Hematopoietic multipotent progenitor cell treated with erythropoietin and hydrocortisone succinate and interleukin-3 and kit ligand, for 8 days (in vitro differentiated cells): ENCODE data around the gene SCD5.

Source experiments
- DNase-seq: peaks from one replicate; pipeline ENCODE4 v3.0.0-alpha.2; 2015

The SCD5 gene

DNA sequence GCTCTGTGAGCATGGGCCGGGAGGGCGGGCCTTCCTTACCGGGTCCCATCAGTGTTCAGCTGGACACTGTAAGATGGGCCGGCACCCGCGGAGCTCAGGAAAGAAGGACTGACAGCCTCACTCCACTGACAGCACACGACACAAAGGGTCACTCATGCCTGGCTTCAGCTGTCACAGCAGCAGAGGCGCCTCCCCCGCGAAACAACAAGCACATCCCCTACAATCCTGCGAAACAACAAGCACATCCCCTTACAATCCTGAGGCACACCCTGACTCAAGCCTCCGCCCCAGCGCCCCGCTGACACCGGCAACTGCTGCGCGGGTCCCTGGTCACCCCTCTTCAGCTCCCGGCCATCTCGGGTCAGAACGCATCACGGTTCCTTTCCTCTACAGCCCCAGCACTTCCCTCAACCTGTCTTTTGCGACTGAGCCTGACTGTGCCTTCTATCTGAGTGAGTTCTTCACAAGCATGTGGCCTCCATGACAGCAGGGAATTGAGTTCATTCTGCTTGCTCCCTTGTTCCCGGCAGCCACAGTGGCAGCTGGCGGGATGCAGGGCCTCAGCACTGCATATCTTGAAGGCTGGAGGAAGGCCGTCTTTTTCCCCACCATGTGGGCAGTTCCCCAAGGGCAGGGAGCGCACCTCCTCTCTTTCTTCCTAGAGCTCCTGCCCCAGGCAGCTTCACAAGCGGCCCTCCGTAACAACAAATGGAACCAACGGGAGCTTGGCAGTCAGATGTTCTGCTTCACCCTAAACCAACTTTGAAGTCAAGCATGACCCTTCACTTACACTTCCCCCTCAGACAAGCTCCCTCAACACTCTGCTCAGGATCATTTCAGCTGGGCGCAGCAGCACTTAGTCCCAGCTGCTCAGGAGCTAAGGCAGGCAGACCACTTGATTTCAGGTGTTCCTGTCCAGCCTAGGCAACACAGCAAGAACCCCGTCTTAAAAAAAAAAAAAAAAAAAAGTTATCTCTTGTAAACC is 39.6 kb downstream of the SCD5 start:
- no peak for DNase-seq

DNA sequence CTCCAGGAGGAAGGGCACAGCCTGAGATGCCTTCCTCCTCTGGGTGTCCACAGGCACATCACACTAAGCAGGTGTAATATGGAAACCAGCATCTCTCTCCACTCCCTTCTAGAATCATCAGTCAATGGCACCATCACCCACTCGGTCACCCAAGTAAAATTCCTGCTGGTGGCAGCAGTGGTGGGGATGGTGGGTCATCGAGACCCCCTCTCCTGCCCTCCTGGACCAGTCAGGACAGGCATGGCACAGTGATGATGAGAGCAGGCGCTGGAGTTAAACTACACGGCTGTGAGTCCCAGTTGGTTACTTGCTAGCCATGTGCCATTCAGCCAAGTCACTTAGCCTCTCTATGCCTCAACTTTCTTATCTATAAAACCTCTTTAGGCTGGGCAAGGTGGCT is 42.5 kb downstream of the SCD5 start:
- no peak for DNase-seq

DNA sequence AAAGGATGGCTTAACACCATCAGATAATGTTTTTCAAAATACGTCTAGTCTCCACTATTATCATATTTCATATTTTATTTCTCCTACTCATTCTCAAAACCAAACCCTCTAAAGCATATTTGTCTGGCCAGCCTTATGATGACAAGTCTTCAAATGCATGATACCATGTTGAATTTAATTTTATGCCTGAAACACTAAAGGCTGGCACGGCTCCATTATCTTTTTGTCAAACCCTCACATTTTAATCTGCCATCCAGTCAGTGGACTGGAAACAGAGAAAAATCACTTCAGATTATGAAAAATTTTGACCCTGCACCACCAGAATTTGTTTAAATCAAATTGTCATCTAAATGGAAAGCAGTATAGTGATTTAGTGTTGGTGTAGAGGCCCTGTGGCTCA is 42.9 kb downstream of the SCD5 start:
- no peak for DNase-seq

DNA sequence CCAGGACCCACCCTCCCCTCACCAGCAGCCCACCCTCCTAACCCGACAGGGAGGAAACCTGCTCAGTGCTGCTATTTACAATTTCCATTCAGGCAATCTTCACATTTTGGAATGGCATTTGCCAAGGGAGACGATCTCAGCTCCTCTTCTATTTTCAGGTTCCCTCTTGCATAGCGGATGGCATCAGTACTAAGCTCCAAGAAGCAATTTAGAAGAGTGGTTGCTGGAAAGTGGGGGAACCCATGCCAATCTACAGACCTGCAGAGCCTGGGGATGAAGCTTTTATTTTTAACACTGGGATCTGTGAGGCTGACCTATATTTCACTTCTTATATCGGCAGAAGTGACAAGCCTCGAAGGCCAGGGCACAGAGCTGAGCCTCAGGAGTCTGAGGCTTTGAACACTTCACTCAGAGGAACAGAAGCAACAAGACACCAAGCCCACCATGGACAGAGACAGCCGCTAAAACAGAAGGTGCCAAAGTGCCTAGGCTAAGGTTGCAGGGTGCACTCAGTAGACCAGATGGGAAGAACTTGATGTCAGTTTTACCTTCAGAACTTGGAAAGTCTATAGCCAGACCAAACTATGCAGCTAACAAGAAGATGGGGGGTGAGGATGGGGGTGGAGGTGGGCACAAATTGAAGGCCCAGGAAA is 44.0 kb downstream of the SCD5 start:
- DNase-seq = no peak

DNA sequence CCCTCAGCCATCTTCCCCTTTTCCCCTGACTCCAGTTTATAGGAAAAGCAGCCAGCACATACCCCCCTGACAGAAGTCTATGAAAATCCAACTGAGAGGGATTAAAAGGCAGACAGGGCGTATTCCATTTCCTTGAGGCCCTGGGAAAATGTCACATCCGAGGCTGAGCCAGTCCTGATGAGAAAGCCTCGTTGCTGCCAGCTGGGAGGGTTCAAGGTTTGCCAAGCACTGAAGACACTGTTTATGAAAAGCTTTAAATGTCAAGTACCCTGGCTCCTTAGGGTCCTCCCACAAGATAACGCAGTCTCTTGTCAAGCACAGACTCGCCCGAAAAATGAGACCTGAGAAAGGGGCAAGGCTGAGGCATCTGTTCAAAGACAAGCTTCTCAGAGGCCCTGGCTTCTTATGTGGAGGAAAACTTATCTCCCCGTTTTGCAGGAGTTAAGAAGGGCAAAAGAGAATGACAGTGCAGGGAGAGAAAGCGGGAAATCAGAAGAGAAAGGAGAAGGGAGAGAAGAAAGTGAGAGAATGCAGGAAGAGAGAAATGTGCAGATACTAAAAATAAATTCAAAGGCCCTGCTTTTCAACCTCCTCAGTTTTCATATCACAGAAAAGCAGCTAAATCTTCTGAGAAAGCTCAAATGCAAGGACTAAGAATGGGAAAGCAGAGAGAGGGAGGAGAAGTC is 44.7 kb downstream of the SCD5 start:
- DNase-seq = no peak

DNA sequence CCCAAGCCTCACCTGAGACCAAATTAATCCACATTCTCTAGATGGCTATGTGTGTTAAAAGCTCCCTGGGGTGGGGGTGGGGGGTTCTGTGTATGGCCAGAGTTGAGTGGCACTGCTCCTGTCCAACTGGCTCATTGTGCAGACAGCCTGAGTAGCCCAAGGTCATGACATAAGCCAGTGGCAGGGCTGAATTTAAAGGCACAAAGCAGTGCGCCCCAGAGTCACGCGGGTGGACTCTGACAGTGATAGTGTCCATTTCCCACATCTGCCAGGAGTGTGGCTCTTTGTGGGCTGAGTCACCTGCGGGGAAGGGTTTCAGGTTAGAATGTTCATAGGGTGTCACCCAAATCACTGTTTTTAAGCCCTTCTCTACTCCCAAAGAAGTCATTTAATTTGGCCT is 45.4 kb downstream of the SCD5 start:
- no peak for DNase-seq

DNA sequence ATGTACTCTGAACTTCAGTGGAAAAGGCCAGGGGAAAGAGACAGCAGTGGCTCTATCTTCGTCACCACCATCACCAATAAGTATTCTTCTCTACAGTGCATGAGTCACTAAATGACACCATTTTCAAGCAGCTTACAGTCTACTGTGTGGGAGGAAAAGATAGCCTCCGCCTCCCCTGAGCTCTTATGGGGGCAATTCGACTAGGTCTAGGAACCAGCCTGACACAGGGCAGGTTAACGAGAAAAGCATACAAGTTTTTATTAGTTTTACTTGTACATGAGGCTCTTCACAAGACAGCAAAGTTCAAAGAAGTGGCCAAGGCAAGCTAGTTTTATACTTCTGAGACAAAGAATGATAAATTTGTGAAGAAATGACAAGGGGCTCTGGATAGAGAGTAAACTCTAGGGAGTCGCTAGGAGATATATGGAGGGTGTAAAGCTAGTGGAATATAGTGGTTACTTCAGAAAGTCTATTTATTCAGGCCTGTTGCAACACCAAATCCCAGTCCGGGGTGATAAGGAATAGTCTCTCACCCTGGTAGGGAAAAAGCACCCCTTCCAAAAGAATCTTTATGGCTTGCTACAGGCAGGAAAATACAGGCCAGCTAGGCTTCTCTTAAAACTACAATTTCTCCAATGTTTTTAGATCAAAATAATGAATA is 49.7 kb downstream of the SCD5 start:
- DNase-seq = no peak

DNA sequence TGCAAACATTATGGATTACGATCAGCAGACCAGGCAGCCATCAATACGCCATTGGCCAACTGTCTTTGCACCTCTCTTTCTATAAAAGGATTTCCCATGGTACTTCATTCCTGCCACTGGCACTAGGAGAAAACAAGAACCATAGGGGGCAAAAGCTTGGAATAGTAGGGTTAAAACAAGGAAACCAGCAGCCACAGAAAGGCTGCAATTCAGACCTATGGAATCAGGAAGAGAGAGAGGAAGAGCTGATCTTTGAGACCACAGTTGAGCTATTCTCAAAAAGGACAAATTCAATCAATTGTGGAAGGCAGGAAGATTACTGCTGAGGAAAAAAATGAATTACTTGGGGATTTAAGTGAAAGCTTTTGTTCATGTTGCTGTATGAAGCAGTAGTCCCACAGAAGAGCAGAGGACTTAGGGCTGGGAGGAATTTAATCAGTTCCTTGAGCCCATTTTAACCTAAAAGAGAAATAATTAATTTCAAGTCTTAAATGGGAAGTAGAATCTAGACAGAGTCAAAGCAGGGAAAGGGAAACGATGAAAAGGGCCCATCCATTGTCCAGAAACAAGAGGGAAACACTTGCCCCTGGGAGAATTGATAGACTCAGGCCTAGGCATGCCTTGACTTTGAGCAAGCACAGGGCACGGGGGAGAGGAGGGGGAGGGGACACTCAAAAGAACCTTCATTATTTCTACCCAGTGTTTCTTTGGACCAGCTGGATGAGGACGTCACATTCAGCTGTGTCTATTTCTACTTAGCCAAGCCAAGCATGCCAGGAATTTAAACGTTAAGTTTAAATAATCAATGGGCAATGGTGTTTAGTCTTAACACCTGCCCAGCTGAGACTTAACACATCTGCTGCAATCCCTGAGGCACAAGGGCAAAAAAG is 50.7 kb downstream of the SCD5 start:
- no peak for DNase-seq

DNA sequence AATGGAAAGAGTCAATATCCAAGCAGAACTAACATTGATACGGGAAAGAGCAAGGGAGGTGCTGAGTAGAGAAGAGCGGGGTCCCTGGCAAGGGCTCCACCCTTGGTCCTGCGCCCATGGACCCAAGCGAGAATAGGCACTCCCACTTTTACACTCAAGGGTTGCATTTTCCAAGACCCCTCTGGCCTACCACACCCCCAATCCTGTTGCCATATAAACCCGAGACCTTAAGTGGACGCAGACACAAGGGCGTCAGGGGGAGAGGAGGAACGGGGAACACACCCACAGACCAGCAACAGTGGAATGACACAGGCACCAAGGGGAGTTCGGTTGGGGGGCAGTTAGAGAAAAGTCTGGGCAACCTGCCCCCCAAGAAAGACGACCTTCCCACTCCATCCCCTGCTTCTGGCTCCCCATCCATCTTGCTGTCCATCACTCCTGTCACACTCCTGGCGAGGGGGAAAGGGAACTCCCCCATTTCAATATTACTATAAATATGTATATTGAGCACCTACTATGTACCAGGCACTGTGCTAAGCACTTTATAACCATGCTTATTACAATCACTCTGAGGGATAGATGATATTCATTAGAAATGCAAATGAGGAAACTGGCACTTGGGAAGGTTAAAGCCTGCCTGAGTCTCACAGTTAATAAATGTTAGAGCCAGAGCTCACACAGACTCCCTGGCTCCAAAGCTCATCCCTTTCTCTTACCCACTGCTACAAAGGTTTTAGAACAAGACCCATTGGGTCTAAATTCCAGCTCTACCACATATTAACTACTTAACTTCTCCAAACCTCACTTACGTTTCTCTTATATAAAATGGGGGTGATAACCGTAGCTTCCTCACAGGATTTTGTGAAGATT is 51.7 kb downstream of the SCD5 start:
- DNase-seq = no peak

DNA sequence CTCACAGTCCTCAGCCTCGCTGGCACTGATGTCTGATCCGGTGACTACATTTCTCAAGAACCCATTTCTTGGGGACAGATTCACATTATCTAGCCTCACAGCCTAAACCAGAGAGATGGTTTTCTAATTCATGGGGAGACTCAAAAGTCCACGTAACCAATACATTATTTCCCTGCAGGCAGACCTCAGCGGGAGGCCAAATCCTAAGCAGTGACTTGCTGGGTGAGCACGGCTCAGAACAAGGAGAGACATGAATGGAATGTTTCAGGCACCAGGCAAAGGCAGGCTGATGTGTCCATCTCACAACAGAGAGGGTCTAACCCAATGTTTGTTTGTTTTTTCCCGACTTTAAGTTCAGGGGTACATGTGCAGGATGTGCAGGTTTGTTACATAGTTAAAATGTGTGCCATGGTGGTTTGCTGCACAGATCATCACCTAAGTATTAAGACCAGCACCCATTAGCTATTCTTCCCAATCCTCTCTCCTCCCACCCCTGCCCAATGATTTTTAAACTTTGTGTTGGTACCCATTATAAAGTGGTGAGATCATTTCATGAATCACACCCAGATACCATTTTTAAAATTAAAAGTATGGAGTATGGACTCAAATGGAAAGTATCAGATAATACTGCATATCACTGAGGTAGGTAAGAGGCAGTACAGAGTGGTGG is 53.3 kb downstream of the SCD5 start:
- no peak for DNase-seq

DNA sequence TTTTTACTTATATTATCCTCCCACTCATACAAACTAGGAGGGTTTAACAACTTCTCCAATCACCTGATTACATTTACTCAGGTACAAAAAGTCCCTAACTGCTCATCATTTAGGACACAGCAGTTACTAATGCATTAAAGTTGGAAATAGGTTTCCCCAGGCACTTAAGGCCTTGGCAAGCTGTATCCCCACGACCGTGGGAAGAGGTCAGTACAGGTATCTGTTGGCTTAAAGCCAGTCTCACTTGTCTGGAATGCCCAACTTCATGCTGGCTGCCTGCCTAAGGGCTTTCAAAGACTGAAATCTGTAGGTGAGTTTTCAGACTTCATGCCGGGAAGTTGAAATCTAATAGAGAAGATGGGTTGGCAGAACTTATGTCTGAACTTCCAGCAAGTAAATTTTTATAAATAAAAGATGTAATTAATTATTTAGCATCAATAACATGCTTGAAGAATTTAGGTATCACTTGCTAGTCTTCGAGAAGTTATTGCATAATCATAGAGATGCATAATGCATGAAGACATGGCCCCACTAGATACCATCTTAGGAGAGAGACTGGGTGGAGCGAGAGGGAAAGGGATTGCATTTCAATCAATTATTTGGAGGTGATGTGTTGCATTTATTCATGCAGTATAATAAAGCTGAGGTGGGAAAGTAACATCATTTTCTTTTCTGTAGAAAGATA is 54.2 kb downstream of the SCD5 start:
- DNase-seq = no peak

DNA sequence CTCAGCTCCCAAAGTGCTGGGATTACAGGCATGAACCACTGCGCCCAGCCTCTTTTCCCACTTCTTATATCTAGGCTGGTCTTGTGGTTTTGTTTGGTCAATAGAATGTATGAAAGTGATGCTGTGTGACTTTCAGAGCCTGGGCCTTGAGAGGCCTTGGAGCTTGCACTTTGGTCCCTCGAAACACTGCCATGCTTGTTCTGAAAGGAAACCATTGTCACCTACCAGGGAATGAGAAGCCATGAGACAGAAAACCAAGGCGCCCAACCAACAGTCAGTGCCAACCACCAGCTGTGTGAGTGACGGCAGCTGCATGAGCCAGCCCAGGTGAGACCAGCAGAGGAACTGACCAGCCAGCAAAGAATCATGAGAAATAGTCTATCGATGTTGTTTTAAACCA is 57.4 kb downstream of the SCD5 start:
- no peak for DNase-seq

DNA sequence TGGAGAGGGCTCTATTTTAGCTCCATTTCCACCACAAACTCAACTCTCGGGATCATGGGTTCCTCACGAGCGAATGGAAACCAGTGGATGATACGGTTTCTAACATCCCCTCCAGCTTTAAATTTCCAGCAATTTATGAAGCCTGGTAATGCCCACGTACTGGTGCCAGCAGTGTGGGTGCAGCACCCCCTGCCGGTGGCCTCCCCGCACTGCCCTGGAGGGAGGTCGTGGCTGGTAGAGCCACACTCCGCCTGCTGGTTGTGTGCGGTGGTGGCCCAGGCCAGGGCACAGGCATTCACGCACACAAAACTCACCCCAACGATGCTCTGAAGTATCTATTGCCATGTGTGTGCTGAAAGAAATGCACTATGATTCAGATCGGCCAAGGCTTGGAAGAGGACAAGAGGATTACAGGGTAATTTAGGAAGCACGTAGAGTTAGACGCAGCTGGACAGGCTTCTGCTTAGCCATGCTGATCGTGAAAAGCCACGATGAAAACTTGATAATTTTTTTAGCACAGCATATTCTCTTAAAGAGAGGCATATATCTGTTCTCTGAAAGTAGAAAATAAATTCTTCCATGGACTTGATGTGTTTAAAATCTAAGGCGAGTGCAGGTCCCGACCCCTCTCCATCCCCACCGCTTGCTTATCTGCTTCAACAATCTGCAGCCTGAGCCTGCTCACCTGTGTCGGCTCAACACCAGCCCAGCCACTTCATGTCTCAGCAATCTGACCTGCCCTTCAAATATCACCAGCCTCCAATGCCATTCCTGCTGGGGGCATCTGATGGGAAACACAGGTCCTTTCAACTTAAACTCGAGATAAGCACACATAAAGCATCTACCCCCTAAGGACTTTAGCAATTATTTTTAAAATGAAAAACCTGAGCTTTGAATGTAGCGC is 59.1 kb downstream of the SCD5 start:
- DNase-seq = peak; percentile 79

DNA sequence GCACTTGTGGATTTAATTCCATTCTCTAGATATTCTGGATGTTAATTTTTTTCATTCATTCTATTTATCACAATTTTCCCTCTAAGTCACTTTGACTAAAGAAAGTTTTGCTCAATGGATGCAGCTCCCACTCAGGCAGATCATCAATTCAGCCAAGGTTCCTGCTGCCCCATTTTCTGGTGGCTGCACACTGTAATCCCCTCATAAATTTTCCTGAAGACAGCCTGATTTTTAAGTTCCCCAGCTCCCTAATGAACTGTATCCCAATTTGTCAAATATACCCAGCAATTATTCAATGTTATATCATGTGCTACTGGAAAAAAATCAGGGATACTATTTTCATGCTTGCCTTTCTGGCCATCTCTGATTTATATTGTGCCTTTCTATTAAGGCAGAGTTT is 61.2 kb downstream of the SCD5 start:
- DNase-seq = no peak

DNA sequence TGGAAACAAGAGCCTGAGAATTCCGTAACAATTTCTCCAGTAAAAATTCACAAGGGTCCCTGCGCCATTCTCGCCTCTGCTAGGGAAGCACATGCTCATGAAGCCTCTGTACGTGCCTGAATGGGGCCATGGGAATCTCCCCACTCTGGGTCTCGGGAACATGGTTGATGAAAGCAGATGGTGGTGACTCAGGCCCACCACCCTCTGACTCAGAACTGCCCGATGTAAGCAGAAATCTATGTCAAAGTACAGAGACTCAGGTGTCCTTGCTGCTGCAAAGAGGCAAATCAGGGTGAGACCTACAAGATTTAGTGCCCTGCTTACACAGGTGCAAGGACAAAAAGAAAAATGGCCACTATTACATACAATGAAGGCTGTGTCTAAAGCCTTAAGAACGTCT is 65.0 kb downstream of the SCD5 start:
- no peak for DNase-seq

DNA sequence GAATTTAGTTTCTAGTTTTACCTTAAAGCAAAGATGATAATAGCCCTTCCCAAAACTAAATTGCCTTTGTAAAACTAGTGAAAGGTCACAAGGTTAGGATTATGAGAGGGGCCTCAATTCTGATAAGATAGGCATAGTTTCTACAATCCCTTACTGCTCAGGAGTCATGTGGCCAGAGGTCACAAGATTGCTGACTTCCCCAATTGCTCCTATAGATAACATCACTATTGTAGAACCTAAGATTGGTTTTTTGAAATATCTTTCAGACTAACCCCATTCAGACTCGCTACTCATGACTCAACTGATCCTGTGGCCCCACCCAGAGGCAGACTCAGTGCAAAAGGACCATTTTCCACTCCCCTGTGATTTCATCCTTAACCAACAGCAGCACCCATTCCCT is 70.3 kb downstream of the SCD5 start:
- peak; percentile 10 for DNase-seq

DNA sequence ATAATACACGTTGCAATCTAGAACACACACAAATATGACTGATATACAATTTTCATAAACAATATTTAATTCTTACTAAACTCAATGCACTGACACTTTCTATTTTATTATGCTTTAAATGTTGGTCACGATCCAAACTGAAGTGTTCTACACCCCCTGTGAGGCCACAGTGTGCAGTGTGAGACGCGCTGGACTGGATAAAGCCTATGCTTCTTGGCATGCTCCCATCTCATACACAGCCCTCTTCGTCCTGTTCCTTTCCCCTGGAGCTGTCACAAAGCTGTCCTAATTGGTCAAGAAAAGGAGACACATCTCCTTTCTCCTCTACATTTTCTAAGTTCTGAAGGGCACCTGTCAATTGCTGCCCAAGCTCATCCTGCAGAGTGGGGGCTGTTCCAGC is 72.0 kb downstream of the SCD5 start:
- no peak for DNase-seq

DNA sequence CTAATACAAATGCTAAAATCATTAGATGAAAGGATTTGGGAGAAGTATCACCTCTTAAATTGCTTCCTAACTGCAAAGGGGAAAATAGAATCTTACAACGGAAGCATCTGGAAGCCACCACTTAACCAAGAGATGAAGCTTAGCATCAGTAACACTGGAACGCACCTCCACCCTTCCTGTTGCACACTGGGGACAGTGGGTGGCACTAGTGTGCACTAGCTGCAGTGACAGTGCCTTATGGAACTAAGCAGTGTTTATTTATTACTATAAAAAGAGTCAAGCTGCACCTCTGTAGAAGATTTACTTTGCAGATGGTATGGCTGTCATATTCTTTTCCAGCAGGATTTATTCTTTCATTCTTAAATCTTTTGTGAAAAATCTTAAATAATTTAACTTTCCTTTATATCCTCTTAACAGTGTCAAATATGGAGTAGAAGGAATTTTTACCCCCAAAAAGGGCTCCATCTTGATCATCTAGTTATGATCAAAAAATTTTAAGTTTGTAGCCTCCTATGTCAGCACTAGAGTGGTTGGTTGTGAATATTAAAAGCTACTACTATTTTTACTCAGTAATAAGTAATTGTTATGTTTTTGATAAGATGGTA is 76.7 kb downstream of the SCD5 start:
- peak; percentile 37 for DNase-seq
